SK-N-SH (cell line): ENCODE results near the gene PFKL. TPM values are rescaled to one million over a fixed set of nuclear protein-coding genes. Genes with fewer than 3 reads are reported as not detected.

Experiments used
- CTCF ChIA-PET: fragments of 300-600, 350-600 bp; formaldehyde crosslinking; extraction: SDS; loops from one replicate; lab custom pipeline; 2021; lab: Yijun Ruan, JAX
- POLR2A ChIA-PET: fragments of 350-600 bp; sonication (Branson Sonifier 250); formaldehyde crosslinking; extraction: SDS; loops from one replicate; lab custom pipeline; 2020; ENCODE audit warnings: antibody characterized with exemption, inconsistent platforms; lab: Yijun Ruan, JAX
- DNase-seq: peaks from one replicate; pipeline ENCODE4 v3.0.0; 2012
- H2AFZ ChIP-seq: fragments of 200-600 bp; sonication (generic); 2 replicates; pipeline ENCODE4 v1.8.1; 2016; ENCODE audit warnings: antibody characterized with exemption, mild to moderate bottlenecking, low read depth
- H3F3A ChIP-seq: fragments of 200-600 bp; sonication (generic); replicated peaks from 2 replicates; pipeline ENCODE3; 2016; ENCODE audit warnings: antibody characterized with exemption, mild to moderate bottlenecking; ENCODE audit not compliant: insufficient read depth
- H3K27ac ChIP-seq, 2 experiments: fragments of 200-500 bp in 1 of 2; fragments of 200-600 bp in 1 of 2; sonication (Bioruptor generic) in 1 of 2; sonication (generic), shearing (Covaris generic) in 1 of 2; 2 replicates each; pipeline versions ENCODE4 v1.5.1 to v1.6.1; 2014 to 2016; ENCODE audit warnings: low read depth in 2 of 2, inconsistent platforms in 1 of 2, low read length in 1 of 2, mild to moderate bottlenecking in 1 of 2, mixed read lengths in 1 of 2
- H3K27me3 ChIP-seq: fragments of 200-600 bp; sonication (generic), shearing (Covaris generic); 2 replicates; pipeline ENCODE4 v1.6.1; 2016; ENCODE audit warnings: mixed run types; ENCODE audit not compliant: insufficient read depth
- H3K36me3 ChIP-seq, 2 experiments: fragments of 200-500 bp in 1 of 2; fragments of 200-600 bp in 1 of 2; sonication (Bioruptor generic) in 1 of 2; sonication (generic) in 1 of 2; replicated peaks in 1 of 2; 2 replicates each; pipeline versions ENCODE3 to v1.5.1; 2014 to 2016; ENCODE audit warnings: low read length in 1 of 2, mild to moderate bottlenecking in 1 of 2; ENCODE audit not compliant: insufficient read depth in 2 of 2, control insufficient read depth in 1 of 2
- H3K4me1 ChIP-seq, 2 experiments: fragments of 200-500 bp in 1 of 2; fragments of 200-600 bp in 1 of 2; sonication (Bioruptor generic) in 1 of 2; sonication (generic), shearing (Covaris generic) in 1 of 2; 2 replicates each; pipeline versions ENCODE4 v1.5.1 to v1.6.1; 2014 to 2016; ENCODE audit warnings: low read depth in 1 of 2, low read length in 1 of 2, mixed run types in 1 of 2; ENCODE audit not compliant: insufficient read depth in 2 of 2, control insufficient read depth in 1 of 2
- H3K4me2 ChIP-seq: fragments of 200-600 bp; sonication (generic), shearing (Covaris generic); 2 replicates; pipeline ENCODE4 v1.6.1; 2017; ENCODE audit warnings: mixed run types
- H3K4me3 ChIP-seq, 2 experiments: fragments of 200-500 bp in 1 of 2; fragments of 200-600 bp in 1 of 2; sonication (Bioruptor generic) in 1 of 2; sonication (generic), shearing (Covaris generic) in 1 of 2; 2 replicates each; pipeline versions ENCODE4 v1.5.1 to v1.8.1; 2014 to 2016; ENCODE audit warnings: low read depth in 2 of 2, inconsistent platforms in 1 of 2, low read length in 1 of 2, mild to moderate bottlenecking in 1 of 2, mixed read lengths in 1 of 2, moderate library complexity in 1 of 2
- H3K79me2 ChIP-seq: fragments of 200-600 bp; sonication (generic); 2 replicates; pipeline ENCODE4 v1.8.1; 2017; ENCODE audit warnings: mild to moderate bottlenecking; ENCODE audit not compliant: insufficient read depth
- H3K9ac ChIP-seq: fragments of 200-600 bp; sonication (generic); 2 replicates; pipeline ENCODE4 v1.6.1; 2017; ENCODE audit warnings: mixed run types
- H3K9me2 ChIP-seq: fragments of 200-600 bp; sonication (generic); 2 replicates; pipeline ENCODE4 v1.6.1; 2017; ENCODE audit warnings: mixed run types
- H3K9me3 ChIP-seq: fragments of 200-600 bp; sonication (generic); 2 replicates; pipeline ENCODE4 v1.6.1; 2017; ENCODE audit warnings: mixed run types, mild to moderate bottlenecking, moderate library complexity
- H4K20me1 ChIP-seq: fragments of 200-600 bp; sonication (generic); 2 replicates; pipeline ENCODE4 v1.6.1; 2017; ENCODE audit warnings: mild to moderate bottlenecking, mixed run types; ENCODE audit not compliant: insufficient read depth
- ELF1 ChIP-seq: IDR thresholded peaks from 2 replicates; pipeline ENCODE4 v1.4.0; 2012
- EP300 ChIP-seq, 2 experiments: IDR thresholded peaks; 2 replicates each; pipeline versions ENCODE4 v1.4.0 to v1.6.1; 2012; ENCODE audit warnings: borderline replicate concordance in 1 of 2, low read depth in 1 of 2, low read length in 1 of 2
- EZH2phosphoT487 ChIP-seq: fragments of 200-600 bp; sonication (generic); IDR thresholded peaks from 2 replicates; pipeline ENCODE4 v1.6.1; 2017; ENCODE audit warnings: low read depth, mixed run types, mild to moderate bottlenecking, antibody characterized with exemption, moderate library complexity, borderline replicate concordance
- FOXJ3 ChIP-seq: sonication (generic); formaldehyde crosslinking; IDR thresholded peaks from 2 replicates; pipeline ENCODE4 v1.5.1; 2020; ENCODE audit warnings: mild to moderate bottlenecking, missing genetic modification reagents
- FOXM1 ChIP-seq: IDR thresholded peaks from 2 replicates; pipeline ENCODE4 v1.4.0; 2012; ENCODE audit warnings: low read depth, mild to moderate bottlenecking
- JUND ChIP-seq: IDR thresholded peaks from 2 replicates; pipeline ENCODE4 v1.4.0; 2012
- NRF1 ChIP-seq: IDR thresholded peaks from 2 replicates; pipeline ENCODE4 v1.6.1; 2012; ENCODE audit warnings: low read depth, mild to moderate bottlenecking, low read length
- RAD21 ChIP-seq: IDR thresholded peaks from 2 replicates; pipeline ENCODE4 v1.6.1; 2012; ENCODE audit warnings: mild to moderate bottlenecking, low read length
- RFX5 ChIP-seq: IDR thresholded peaks from 2 replicates; pipeline ENCODE4 v1.6.1; 2012; ENCODE audit warnings: mild to moderate bottlenecking, improper control_type of control experiment, low read length
- RXRA ChIP-seq: IDR thresholded peaks from 2 replicates; pipeline ENCODE4 v1.4.0; 2012; ENCODE audit warnings: low read depth, mild to moderate bottlenecking, borderline replicate concordance
- SMC3 ChIP-seq: IDR thresholded peaks from 2 replicates; pipeline ENCODE4 v1.6.1; 2012; ENCODE audit warnings: low read depth, low read length, improper control_type of control experiment
- TCF12 ChIP-seq: IDR thresholded peaks from 2 replicates; pipeline ENCODE4 v1.4.0; 2012
- YY1 ChIP-seq: IDR thresholded peaks from 2 replicates; pipeline ENCODE4 v1.4.0; 2012; ENCODE audit warnings: low read depth, mild to moderate bottlenecking
- WGBS: methylation state at CpG from one replicate; pipeline ENCODE4 v1.1.6; 2017; ENCODE audit warnings: low lambda C conversion rate; 5-methylcytosine and 5-hydroxymethylcytosine counted together
- polyA plus RNA-seq, 3 experiments: library from polyadenylated mRNA; depleted of rRNA; stranded (reverse); fragments of >200 nt; gene quantifications; 2 replicates each; pipeline ENCODE4 v1.2.3, GENCODE V29; 2012
- TF ChIP-seq, protein P1 (sequence below): IDR thresholded peaks from 2 replicates; pipeline ENCODE4 v1.4.0; 2012; ENCODE audit warnings: low read depth, borderline replicate concordance
- TF ChIP-seq, protein P2 (sequence below): fragments of 150-350 bp; IDR thresholded peaks from 2 replicates; pipeline ENCODE4 v1.6.1; 2016; ENCODE audit warnings: mild to moderate bottlenecking, low read depth, low read length
- TF ChIP-seq, protein P3 (sequence below): IDR thresholded peaks from 2 replicates; pipeline ENCODE4 v1.4.0; 2012; ENCODE audit warnings: low read depth
- TF ChIP-seq, protein P4 (sequence below): IDR thresholded peaks from 2 replicates; pipeline ENCODE4; 2012
- TF ChIP-seq, protein P5 (sequence below): IDR thresholded peaks from 2 replicates; pipeline ENCODE4 v1.4.0; 2012; ENCODE audit warnings: low read depth, borderline replicate concordance
- TF ChIP-seq, protein P6 (sequence below): fragments of 150-350 bp; IDR thresholded peaks from 2 replicates; pipeline ENCODE4 v1.6.1; 2017; ENCODE audit warnings: antibody characterized with exemption, low read length, low read depth, borderline replicate concordance

PFKL gene
- polyA plus RNA-seq, 1 of the 3 experiments (the other 2 are of a cell fraction), result 118 TPM

DNA sequence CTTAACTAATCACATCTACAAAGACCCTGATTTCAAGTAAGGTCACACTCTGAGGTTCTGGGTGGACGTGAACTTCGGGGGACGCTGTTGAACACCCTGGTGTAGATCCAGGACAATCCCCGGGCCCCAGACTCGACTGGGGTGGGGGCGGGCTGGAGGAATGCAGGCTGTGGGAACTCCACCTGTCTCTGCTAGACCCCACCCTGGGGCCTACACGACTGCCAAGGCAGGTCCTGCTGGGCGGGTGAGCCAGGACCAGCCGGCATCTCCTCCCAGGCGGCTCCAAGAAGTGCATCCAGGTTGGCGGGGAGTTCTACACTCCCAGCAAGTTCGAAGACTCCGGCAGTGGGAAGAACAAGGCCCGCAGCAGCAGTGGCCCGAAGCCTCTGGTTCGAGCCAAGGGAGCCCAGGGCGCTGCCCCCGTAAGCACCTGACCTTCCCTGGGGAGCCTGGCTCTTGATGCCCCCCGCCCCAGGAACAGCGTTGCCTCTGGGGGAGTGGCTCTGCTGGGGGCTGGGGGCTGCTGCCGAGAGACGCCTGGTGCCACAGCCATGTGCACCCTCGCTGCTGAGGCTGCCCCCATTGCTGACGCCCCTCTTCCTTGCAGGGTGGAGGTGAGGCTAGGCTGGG, 10.4 kb upstream of the PFKL start:
- no peaks in the 10 kb centered on the region for H3K9me3 ChIP-seq
- no peaks in the 10 kb centered on the region for H4K20me1 ChIP-seq
- H3F3A ChIP-seq, result no peaks in the 10 kb centered on the region
- H3K4me3 ChIP-seq, result no peak overlapping the region
- no peaks in the 10 kb centered on the region for H3K79me2 ChIP-seq
- no peak overlapping the region for H3K9ac ChIP-seq
- TF ChIP-seq YY1 (no peak), EZH2phosphoT487 (no peak)
- H2AFZ ChIP-seq, result no peak overlapping the region
- no peak overlapping the region for H3K27ac ChIP-seq
- H3K4me1 ChIP-seq, result no peaks in the 10 kb centered on the region
- no peaks in the 10 kb centered on the region for H3K9me2 ChIP-seq
- ChIA-PET POLR2A (no interaction called here), CTCF (interaction anchor here (3.2 kb wide), 1 partner anchor 9 kb away, joined by 21 read pairs; no protein-coding TSS in a partner anchor)
- H3K27me3 ChIP-seq, result no peaks in the 10 kb centered on the region
- no peak overlapping the region for H3K4me2 ChIP-seq
- H3K36me3 ChIP-seq, result no peaks in the 10 kb centered on the region
- DNase-seq, result no peak
- WGBS, result 53% methylated on average over 10 of the region's 24 CpGs

DNA sequence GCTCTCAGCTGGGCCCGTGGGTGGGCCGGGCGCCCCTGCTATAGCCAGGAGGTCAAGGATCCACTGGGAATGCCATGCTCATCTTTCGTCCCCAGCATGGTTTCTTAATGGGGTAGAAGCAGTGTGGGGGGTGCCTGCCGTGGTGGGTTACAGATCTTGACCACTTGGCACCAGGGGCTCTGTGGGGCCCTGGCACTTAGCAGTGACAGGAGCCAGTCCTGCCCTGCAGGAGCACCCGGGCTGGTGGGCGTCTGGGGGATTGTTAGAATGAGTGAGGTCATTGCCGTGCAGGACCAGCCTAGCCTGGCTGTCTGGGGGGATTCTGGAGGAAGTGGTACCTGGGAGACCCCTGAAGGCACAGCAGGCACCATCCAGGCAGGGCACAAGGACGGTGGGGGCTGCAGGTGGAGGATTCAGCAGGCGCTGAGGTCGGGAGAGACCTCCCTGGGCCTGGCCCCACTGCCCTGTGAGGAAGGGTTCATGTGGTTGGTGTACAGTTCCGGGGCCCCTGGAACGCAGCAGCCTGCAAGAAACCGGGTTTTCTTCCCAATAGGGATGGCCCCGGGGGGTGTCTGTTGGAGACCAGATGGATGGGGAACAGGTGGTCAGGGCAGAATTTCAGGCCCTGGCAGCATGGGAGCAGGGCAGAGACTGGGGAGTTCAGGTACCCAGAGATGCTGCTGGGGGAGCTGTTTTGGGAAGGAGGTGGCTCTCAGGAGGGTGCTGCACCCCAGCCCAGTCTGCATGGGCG, 9.4 kb upstream of the PFKL start:
- Histone ChIP-seq H2AFZ (no peak overlapping the region), H3K9me3 (no peaks in the 10 kb centered on the region), H3K36me3 (no peaks in the 10 kb centered on the region), H3K27ac (no peak overlapping the region), H3K9me2 (no peaks in the 10 kb centered on the region), H3F3A (no peaks in the 10 kb centered on the region), H3K9ac (no peak overlapping the region), H3K4me2 (no peak overlapping the region), H3K4me3 (no peak overlapping the region), H3K79me2 (no peaks in the 10 kb centered on the region), H4K20me1 (no peaks in the 10 kb centered on the region), H3K4me1 (no peaks in the 10 kb centered on the region), H3K27me3 (no peaks in the 10 kb centered on the region)
- CTCF ChIA-PET, result no interaction called here
- TF ChIP-seq RAD21 (no peak), JUND (no peak), FOXM1 (no peak), RFX5 (no peak), TCF12 (no peak), SMC3 (no peak), ELF1 (no peak), EP300 (IDR thresholded peaks at IDR 0.05; ENCODE audit: borderline replicate concordance in 1 of 2, low read depth in 1 of 2, low read length in 1 of 2) (no peak), FOXJ3 (CRISPR knock-in tag) (no peak), RXRA (no peak), NRF1 (no peak), EZH2phosphoT487 (no peak)
- TF ChIP-seq, protein P1, sequence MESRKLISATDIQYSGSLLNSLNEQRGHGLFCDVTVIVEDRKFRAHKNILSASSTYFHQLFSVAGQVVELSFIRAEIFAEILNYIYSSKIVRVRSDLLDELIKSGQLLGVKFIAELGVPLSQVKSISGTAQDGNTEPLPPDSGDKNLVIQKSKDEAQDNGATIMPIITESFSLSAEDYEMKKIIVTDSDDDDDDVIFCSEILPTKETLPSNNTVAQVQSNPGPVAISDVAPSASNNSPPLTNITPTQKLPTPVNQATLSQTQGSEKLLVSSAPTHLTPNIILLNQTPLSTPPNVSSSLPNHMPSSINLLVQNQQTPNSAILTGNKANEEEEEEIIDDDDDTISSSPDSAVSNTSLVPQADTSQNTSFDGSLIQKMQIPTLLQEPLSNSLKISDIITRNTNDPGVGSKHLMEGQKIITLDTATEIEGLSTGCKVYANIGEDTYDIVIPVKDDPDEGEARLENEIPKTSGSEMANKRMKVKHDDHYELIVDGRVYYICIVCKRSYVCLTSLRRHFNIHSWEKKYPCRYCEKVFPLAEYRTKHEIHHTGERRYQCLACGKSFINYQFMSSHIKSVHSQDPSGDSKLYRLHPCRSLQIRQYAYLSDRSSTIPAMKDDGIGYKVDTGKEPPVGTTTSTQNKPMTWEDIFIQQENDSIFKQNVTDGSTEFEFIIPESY, result no peak
- TF ChIP-seq, protein P2, sequence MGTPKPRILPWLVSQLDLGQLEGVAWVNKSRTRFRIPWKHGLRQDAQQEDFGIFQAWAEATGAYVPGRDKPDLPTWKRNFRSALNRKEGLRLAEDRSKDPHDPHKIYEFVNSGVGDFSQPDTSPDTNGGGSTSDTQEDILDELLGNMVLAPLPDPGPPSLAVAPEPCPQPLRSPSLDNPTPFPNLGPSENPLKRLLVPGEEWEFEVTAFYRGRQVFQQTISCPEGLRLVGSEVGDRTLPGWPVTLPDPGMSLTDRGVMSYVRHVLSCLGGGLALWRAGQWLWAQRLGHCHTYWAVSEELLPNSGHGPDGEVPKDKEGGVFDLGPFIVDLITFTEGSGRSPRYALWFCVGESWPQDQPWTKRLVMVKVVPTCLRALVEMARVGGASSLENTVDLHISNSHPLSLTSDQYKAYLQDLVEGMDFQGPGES, result no peak
- TF ChIP-seq, protein P3, sequence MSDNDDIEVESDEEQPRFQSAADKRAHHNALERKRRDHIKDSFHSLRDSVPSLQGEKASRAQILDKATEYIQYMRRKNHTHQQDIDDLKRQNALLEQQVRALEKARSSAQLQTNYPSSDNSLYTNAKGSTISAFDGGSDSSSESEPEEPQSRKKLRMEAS, result no peak
- TF ChIP-seq, protein P4, sequence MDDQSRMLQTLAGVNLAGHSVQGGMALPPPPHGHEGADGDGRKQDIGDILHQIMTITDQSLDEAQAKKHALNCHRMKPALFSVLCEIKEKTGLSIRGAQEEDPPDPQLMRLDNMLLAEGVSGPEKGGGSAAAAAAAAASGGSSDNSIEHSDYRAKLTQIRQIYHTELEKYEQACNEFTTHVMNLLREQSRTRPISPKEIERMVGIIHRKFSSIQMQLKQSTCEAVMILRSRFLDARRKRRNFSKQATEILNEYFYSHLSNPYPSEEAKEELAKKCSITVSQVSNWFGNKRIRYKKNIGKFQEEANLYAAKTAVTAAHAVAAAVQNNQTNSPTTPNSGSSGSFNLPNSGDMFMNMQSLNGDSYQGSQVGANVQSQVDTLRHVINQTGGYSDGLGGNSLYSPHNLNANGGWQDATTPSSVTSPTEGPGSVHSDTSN, result no peak
- TF ChIP-seq, protein P5, sequence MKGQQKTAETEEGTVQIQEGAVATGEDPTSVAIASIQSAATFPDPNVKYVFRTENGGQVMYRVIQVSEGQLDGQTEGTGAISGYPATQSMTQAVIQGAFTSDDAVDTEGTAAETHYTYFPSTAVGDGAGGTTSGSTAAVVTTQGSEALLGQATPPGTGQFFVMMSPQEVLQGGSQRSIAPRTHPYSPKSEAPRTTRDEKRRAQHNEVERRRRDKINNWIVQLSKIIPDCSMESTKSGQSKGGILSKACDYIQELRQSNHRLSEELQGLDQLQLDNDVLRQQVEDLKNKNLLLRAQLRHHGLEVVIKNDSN, result no peak
- TF ChIP-seq, protein P6, sequence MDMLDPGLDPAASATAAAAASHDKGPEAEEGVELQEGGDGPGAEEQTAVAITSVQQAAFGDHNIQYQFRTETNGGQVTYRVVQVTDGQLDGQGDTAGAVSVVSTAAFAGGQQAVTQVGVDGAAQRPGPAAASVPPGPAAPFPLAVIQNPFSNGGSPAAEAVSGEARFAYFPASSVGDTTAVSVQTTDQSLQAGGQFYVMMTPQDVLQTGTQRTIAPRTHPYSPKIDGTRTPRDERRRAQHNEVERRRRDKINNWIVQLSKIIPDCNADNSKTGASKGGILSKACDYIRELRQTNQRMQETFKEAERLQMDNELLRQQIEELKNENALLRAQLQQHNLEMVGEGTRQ, result no peak
- 56% methylated on average over 11 of the region's 16 CpGs for WGBS
- POLR2A ChIA-PET, result no interaction called here
- DNase-seq, result no peak
